Adrenal gland (tissue), 5 donors: ENCODE results near the gene HS3ST5.

Experiments
- POLR2A ChIP-seq, 2 donors: fragments of 450-650 bp; IDR thresholded peaks; one replicate each; pipeline ENCODE4 v1.6.1; 2017; ENCODE audit warnings: antibody characterized with exemption in 2 of 2, mild to moderate bottlenecking in 2 of 2, moderate library complexity in 1 of 2
- TF ChIP-seq, protein P1 (sequence below), 6 experiments: fragments of 450-650 bp in 4 of 6; fragments of 200-600 bp in 2 of 6; sonication (generic) in 1 of 6; IDR thresholded peaks; 1 replicate in 5 of 6; 2 replicates in 1 of 6; pipeline versions ENCODE4 v1.5.1 to v1.8.0; 2016 to 2021; ENCODE audit warnings: antibody characterized with exemption in 6 of 6, mild to moderate bottlenecking in 2 of 6, moderate library complexity in 1 of 6
- donor health status: DM: no; HTN: no; CAD: no.

DNA sequence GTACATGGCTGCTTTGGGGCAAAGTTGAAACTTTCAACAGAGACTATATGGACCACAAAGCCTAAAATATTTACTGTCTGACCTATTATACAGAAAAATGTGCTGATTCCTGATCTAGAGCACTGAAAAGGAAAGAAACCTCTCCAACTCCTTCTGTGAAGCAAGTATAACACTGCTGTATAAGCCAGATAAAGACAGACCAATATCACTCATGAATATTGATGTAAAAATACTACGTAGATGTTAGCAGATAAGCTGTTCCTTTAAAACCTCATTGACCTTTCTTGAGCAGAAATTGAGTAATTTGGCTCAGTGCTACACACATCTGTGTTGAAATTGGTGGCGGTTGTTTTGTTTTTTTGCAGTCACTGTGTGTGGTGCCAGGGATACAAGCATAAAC, 302.0 kb downstream of the HS3ST5 start:
- TF ChIP-seq, protein P1, sequence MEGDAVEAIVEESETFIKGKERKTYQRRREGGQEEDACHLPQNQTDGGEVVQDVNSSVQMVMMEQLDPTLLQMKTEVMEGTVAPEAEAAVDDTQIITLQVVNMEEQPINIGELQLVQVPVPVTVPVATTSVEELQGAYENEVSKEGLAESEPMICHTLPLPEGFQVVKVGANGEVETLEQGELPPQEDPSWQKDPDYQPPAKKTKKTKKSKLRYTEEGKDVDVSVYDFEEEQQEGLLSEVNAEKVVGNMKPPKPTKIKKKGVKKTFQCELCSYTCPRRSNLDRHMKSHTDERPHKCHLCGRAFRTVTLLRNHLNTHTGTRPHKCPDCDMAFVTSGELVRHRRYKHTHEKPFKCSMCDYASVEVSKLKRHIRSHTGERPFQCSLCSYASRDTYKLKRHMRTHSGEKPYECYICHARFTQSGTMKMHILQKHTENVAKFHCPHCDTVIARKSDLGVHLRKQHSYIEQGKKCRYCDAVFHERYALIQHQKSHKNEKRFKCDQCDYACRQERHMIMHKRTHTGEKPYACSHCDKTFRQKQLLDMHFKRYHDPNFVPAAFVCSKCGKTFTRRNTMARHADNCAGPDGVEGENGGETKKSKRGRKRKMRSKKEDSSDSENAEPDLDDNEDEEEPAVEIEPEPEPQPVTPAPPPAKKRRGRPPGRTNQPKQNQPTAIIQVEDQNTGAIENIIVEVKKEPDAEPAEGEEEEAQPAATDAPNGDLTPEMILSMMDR (IDR thresholded peaks at IDR 0.05): no peak
- no peak for TF ChIP-seq POLR2A (IDR thresholded peaks at IDR 0.05)
